IPS-NIHi7 (cell line): ENCODE data around the gene ANO2.

Source experiments
- DNase-seq: peaks from one replicate; pipeline ENCODE4 v3.0.0; 2012; ENCODE audit warnings: mixed read lengths; ENCODE audit errors: extremely low spot score

The ANO2 gene

DNA sequence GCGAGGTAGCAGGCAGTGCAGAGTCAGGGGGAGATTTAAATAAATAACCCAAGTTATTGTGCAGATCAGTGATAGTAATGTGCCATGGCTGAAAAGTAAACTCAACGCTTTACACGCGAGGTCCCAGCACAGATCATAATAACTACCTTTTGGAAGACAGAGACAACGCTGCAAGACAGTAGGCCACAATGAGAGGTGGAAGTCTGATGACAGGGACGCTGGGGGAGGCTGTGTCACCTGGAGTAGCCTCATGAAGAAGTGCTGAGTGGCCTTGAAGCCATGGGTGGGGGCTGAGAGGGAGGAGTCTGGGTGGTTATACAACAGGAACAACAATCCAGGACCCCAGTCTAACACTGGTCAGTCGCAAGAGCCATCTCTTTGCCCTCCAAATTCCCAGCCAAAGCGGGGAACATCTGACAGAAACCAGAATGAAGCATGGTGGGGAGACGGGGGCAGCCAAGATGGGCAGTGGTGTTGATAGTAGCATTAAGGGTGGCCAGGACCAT lies 28.2 kb downstream of the ANO2 start:
- no peak for DNase-seq

DNA sequence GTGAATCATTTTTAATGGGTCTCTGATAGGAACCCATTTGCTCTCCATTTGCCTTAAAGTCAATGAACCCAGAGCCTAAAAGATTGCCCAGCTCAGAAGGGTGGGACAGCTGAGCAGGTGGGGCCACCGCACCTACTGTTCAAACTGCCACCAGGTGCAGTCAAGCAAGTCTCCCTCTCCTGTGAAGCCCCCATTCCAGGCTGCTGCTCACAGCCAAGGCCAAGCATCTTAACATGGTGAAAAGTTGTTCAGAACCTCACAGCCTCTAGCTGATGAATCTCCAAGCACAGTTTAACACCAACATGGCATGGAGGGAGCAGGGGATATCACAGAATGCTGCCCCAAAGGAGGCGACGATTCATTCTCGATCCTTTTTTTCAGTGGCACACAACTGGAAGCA lies 29.5 kb downstream of the ANO2 start:
- DNase-seq, result no peak

DNA sequence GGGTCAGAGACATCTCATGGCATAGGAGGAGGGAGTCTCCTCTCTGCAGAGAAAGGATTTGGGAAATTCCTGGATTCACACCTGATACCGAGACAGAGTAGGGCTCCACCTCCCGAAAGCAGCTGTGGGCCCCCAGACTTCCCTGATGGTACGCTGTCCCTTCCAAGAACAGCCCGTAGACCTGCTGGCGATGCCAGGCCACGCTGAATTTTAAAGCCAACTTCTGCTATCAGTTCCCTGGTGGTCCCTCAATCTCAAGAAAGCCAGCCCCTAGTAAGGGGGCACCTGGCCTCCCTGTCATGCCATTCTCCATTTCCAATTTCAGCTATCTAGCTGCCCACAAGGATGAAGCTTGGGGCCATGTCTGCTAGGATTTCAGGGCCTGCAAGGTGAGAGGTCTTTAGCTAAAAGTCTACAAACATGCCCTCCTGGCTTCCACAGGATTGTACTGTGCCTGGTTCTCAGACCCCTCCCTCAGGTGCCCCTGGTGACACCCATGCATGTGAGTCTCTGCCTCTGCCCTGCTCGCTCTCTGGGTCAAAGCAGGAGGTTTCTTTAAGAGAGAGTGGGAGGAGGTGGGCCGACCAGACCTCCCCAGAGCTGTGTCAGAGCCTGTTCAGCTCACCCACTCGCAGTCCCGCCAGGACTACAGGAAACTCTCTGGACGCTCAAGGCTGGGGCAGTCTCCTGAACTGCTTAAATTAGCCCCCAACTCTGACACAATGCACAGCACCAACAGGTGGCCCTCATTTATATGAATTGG lies 30.5 kb downstream of the ANO2 start:
- DNase-seq, result no peak

DNA sequence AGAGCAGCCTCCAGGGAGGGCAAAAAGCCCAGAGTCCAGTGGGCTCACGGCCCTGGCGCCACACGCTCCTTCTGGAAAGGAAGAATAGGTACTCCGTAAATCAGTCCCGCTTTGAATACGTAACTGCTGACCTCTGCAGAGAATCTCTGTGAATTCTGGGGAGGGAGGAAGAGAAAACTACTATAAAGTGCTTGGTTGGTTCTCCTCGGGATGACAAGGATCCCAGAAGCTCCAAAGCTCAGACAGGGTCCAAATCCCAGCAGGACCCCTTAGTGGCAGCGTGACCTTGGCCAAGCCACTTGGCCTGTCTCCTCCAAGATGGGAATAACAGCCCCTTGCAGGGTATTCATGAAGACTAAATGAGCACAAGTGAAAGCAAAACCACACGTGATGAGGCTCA lies 31.7 kb downstream of the ANO2 start:
- no peak for DNase-seq

DNA sequence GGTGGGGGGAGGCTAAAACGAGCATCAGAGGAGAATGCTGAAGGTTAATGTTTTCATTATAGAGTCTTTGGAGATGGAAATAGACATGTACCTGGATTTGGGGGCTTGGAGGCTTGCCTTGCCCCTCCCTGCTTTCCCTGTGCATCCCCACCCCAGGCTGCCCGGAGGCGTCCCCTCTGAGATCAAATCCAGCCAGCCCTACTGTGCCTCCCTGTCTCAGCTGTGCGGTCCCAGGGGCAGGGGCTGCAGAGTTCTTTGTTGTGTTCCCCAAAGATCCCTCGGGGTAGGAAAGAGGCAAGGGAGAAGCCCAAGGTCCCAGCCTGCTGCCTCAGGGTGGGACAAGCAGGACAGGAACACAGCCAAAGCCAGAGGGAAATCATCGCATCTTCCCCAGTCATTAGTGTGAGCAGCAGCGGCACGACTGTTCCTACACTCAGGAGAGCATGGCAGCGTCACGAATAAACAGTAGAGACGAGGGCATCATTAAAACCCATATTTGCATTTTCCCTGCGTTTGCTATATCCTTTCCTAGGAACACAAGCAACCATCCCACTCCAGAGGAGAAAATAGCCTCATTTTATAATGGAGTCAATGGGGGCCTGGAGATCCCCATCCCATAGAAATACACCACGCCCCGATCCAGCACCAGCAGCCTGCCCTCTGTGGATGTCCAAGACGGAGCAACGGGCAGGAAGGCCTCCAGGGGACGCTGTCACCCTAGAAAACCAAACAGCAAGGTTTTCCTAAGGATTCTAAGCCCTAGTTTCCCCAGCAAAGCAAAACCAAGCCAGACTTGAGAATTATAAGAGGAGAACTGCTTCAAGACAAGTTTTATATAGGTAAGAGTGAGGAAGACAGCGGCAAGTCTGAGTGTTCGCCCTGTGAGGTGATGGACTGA lies 32.4 kb downstream of the ANO2 start:
- peak; percentile 85 for DNase-seq

DNA sequence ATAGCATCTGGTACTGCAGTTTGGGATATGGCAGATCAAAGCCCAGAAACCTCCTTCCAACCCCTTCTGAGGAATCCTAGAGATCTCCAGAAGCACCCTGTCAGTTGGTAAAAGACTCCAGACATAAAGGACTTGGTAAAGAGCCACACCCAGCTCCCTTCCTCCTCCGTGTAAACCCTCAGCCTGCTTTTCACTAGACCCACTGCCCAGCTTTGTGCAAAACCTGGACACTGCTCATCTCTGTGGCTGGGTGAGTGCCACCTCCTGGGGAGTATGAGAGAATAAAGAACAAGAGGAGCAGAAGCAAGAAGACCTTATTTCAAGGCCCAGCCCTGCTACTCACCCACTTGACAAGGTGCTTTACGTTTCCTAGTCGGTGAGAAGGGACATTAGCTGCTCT lies 33.0 kb downstream of the ANO2 start:
- no peak for DNase-seq

DNA sequence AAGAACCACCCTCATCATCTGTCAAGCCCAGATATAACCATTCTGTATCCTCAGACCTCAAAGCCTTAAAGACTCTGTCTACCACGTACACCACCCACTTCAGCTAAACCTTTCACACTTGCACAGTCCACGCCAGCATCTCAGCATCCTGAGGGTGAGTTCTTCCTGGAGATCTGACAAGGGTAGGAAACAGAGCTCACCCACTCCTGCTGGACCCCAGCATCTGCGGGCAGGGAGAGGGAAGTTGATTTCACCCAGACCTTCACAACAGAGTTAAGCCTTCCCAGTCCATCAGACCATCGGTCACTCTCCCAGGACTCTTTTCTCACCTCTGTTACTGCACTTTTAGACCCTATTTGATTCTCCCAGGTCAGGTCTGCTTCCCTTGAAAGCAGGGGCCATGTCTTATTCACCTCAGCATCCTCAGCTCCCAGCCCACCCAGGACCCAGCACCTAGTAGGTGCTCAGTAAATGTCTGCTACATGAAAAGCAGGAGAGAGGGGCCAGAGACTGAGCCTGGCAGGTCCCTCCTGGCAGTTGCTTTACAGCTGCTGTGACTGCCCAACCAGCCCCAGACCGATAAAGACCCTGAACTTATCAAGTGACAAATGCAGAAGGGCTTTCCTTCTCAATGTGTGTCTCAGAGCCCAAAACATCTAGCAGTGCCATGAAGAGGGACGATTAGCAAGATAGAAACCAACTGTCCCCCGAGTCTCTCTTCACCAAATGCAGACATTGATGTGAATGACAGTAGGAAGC lies 34.1 kb downstream of the ANO2 start:
- no peak for DNase-seq

DNA sequence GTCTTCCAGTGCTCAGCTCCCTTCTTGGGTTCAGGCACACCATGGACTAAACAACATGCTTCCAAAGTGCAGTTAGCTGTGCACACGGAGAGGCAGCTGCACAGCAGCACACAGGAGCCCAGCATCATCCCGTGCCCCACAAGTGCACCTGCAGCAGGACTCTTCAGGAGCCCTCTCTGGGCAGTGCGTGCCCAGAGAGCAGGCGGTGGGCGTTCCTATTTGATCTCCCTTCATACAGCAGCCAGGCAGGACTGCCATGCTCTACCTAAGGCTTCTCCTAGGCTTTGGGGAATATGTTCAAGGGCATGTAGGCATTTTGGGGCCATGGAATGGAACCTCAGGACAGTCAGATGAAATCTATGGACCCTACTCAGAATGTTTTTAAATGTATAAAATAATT lies 35.5 kb downstream of the ANO2 start:
- DNase-seq, result no peak

DNA sequence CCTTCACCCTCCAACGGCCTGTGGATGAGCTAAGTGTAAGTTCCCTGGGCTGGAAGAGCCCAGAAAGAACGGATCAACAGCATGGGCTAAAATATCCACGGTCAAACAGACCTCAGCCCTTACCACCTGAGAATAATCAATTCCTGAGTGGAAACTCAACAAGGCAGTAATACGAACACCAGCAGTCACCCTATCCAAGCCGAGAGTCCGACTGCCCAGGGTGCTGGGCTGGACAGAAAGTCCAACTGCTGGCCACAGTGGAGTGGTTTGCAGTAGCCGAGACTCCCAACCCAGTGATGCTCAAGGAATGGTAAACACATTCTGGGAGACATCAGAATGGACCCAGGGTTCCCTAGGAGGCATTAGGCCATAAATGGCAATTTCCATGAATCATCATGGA lies 36.8 kb downstream of the ANO2 start:
- no peak for DNase-seq

DNA sequence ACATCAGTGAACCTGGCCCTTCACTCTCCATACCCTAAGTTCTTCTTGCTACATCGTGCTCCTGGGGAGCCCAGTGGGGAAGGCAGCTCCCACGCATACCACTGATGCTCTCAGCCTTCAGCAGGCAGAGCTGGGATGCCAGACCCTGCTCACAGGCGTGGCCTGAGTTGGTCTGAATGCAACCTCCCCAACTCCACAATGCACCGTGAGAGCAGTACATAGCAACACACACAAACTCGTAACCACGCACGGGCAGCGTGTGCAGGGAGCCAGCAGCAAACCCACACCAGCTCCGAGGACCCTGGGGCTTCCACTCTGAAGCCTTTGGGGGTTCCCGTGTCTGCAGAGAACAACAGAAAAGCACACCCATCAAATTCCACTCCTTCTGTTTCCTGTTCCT lies 37.3 kb downstream of the ANO2 start:
- DNase-seq, result no peak

DNA sequence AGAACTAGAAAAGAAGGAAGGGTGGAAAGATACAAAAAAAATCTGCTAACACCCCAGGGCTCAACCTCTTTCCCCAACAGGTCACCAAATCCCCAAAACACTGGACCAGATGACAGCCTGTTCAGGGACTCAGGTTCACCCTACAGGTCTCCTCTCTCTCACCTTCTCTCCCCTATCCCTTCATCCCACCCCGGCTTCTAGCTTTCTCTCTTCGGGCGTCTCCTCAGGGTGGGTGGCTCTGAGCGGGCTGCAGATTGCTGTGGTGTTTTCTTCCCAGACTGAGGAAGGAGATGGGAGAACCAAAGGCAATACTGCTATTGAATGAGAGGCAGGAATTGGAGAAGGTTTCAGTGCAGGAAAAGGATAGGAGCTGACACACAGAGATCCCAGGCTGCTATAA lies 39.3 kb downstream of the ANO2 start:
- DNase-seq, result no peak

DNA sequence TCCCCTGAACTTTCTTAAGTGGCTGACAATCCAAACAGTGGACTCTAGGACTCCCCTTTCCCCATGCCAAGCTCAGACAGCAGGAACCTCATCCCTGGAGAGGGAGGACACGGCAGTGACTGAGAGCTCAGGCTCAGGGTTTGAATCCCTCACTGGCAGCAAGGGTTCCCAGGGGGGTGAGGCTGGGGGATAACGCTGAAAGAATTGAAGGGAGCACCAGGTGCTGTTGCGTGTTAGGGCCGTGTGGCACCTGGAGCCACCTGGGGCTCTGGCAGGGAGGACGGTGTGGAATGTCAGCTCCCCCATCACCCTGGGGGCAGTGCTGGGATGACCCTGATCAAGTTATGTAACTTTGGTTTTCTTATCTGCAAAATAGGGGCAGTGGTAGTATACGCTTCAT lies 40.1 kb downstream of the ANO2 start:
- no peak for DNase-seq

DNA sequence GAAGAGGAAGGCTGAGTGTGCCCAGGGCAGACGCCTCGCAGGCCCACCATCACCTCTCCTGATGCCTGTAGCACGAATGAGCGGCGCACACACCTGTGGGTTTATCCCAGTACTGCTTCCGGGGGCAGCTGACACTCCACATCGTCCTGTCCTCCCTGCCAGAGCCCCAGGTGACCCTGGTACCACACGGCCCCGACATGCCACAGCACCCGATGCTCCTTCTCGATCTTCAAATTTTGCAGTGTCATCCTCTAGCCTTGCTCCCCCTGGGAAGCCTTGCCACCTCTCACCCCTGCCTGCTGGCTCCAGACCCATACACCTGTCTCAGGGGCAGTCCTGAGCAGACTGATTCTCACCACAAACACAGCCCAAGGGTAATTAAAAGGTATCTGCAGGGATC lies 40.6 kb downstream of the ANO2 start:
- no peak for DNase-seq

DNA sequence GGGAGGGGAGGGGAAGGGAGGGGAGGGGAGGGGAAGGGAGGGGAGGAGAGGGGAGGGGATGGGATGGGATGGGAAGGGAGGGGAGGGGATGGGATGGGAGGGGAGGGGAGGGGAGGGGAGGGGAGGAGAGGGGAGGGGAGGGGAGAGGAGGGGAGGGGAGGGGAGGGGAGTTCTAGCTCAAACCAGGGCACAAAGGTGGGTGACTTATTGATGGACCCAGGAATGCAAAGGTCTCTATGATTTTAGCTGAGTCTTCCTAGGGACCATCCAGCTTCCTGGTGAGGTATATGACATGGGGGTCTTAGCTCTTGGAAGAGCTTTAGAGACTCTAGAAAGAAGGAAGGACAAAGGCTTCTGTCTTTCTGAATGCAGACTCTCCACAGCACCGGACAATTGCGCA lies 42.3 kb downstream of the ANO2 start:
- no peak for DNase-seq

DNA sequence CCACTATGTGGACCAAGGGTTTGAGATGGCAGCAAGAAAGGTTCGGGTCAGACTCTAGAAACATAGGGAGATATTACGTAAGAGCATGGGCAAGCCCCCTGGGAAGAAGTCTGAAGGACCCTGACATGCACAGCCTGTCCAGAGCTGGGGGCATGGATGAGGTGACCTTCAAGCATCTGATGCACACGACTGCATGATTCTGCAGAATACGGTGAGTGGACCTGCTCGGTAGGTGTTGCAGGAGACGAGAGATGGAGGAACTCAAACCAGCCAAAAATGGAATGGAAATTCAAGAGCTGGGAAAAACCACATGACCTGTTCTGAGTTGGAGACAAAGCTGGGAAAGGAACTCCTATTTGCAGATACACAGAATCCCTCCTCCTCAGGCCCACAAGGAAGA lies 43.6 kb downstream of the ANO2 start:
- DNase-seq, result no peak

DNA sequence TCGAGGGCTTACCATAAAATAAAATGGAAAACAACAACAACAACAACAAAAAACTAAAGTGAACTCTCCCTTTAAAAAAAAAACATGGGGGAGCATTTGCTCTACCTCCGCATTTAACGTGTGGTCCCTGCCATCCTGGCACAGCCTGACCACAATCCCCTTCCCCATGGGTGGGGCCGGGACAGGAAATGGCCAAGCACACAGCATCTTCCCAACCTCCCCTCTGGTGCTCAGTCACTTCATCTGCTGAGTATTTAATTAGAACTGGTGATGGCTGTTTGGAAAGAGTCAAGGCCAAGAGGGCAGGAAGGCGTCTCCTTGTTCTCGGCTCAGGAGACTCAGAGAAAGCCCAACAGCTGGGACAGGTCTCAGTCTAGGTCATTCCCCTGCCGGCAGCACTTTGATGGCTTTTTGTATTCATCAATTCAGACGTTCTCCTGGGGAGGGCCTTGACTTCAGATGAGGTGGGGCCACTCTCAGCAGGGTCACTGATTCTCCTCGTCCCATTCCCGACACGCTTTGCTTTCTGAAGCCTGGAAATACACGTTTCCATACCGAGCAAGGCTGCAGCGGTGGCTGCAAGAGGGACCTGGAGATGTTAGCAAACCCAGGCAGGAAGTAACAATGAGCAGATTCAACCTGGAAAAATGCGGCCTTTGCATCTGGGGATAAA lies 44.4 kb downstream of the ANO2 start:
- DNase-seq, result no peak

DNA sequence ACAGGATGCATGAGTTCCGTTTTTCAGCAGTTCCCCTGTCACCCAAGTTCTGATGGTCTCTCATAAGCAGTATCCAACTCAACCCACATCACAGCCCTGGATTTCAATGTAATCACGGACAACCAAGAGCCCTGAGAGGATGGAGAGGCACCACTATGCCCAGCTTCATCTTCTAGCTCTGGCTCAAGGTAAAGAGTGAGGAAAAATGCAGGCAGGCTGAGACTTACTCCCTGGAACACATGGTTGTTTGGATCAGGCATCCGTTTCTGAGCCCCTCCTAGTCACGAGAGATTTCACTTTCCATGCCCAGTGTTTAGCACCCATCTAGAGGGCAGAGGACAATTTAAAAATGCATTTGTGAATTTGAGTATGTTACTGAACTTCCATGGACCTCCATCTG lies 45.0 kb downstream of the ANO2 start:
- no peak for DNase-seq

DNA sequence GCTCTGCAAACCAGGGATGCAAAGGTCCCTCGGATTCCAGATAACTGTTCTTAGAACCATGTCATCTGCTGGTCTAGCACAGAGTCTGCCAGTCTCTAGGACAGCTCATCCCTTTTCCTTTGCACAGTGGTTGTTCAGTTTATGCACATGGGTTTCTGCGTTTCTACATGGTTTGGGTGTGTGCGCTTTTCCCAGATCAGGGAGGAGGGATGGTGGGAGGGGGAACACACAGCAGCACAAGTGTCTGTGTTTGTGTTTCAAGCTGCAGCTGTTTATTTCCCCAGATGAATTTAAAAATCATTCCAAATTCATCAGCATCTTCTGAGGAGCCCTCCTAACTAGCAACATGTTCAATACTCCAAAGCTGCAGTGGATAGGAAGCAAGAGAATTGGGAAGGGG lies 45.4 kb downstream of the ANO2 start:
- no peak for DNase-seq

DNA sequence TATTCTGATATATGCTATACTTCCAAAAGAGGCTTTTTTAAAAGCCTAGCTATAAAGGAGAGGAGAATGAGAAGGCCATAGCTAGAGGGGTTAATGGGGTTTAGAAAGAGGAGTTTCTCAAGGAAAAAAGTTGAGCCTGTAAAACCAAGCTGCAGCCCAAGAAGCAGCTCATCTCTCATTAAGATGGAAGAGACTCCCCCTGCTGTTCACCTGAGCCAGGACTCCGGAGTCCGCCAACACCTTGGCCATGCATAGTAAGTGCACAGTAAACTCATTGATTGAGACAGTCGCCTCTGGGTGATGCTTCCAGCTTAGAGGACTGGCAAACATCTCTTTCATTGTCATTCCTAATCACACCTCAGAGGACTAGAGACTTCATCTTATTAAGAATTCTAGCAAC lies 46.2 kb downstream of the ANO2 start:
- peak; percentile 66 for DNase-seq

DNA sequence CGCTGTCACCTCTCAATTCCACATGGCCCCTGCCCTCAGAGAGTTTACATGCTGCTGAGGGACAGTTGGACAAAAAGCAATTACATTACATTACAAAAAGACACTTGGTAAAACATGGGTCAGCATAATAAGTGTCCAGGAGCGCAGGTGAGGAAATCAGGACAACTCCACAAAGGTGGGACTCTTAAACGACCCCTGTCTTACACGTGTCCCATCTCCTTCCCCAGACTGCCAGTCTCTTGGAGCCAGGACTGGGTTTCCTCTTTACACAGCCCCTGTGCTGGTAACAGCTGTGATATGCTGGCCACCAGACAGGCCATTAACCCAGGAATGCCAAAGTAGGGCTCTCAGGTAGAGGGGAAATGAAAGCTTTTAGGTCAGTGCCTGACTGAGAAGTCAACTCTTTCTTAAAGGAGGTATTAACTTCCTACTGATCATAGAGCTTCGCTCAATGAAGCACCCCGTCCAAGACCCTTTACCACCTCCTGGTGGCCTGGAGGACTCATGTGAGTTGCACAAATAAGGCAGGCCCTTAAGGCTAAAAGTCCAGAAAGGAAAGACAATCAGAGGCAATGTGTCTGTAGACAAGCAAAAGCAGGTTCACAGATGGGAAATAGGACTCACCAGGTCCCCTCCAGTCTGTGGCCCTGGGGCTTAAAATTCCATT lies 55.5 kb downstream of the ANO2 start:
- no peak for DNase-seq

DNA sequence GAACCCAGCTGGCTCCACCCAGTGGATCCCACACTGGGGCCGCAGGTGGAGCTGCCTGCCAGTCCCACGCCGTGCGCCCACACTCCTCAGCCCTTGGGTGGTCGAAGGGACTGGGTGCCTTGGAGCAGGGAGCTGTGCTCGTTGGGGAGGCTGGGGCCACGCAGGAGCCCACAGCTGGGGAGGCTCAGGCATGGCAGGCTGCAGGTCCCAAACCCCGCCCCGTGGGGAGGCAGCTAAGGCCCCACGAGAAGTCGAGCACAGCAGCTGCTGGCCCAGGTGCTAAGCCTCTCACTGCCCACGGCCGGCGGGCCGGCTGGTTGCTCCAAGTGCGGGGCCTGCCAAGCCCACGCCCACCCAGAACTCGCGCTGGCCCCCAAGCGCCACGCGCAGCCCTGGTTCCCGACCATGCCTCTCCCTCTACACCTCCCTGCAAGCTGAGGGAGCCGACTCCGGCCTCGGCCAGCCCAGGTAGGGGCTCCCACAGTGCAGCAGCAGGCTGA lies 56.2 kb downstream of the ANO2 start:
- no peak for DNase-seq
